HG02798 (cell line): Measurements from ENCODE around the gene CACNA1C.
"Not testable (repeated sequence)": the region's sequence is repeated elsewhere in the genome, so short reads cannot be mapped to it uniquely, and the experiment has no call there.

ENCODE experiments used
- ATAC-seq: cut with Tn5 transposase; IDR thresholded peaks from one replicate; pipeline ENCODE4 v1.9.1; 2021; ENCODE audit warnings: mild to moderate bottlenecking; ENCODE audit not compliant: unreplicated experiment, poor library complexity

CACNA1C gene

DNA sequence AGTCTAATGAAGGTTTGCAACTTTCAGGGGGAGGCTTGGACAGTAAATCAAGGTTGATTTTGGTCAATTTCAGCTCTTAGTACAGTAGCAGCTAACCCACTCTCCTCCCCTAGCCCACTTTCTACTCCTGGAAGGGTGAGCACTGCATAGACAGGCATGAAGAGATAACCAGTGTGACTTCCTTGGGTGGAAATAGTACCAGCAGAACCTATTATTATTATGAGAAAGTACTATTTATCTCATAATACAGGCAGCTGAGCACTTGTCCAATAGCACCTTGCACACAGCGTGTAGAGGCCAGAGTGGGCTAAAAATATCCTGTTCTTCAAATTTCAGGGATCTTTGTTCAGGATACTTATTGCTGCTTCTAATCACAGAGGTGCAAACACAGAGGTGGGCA, 645.8 kb downstream of the CACNA1C start:
- ATAC-seq = no peak

DNA sequence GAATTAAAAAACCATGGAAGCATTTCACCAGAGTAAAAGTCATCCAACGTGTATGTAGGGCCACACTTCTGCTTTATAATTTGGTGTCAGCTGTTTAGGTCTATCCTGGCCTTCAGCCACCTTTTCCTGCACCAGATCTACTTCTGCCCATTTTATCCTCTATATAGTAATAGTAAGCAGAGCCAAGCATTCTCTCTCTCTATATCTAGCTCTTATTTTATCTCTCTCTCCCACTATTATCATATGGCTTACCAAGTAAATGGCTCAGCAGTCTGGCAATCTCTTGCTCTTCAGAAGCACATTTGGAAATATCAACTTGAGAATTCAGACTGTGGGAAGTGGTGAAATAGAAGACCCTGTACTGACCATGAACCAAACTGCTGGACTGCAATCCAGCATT, 657.9 kb downstream of the CACNA1C start:
- no peak for ATAC-seq

- no peak for ATAC-seq
These were observed 666.6 kb downstream of the CACNA1C start for GRCh38 chr12:2719392-2719791.

GRCh38 chr12:2722806-2723205, 670.0 kb downstream of the CACNA1C start:
- ATAC-seq = no peak

- ATAC-seq = no peak
These were observed 679.5 kb downstream of the CACNA1C start for GRCh38 chr12:2732290-2732689.

DNA sequence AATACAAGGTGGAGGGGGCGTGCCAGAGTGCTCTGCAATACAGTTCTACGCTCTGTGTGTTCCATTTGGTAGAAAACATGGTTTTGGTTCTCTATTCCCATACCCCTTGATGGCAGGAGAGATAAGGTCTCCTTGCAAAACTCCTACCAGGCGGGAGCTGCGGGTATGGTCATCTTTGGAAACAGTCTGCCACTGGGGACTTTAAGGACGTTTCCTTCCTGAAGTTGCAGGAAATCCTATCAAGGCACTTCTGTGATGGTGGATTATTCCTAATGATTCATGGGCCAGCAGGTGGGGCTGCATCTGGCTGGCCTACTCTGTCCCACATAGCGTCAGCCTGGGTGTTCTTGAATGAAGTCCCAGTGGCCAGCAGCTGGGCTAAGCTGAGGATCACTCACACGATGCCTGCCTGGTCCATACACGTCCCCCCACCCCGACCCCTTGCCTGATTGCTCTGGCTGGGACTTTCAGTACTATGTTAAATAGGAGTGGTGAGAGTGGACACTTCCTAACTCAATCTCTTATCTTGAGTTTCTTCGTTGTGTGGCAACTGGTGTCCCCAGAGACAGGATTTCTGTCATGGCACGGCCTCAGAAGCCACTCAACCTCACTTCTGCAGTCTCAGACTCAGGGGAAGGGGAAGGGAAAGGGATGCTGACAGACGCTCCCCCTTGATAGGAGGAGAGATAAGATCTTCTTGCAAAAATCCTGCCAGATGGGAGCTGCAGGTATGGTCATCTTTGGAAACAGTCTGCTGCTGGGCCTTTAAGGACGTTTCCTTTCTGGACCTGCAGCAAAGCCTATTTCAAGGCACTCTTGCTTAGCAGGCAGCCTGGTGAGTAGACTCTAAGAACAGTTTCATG, 680.9 kb downstream of the CACNA1C start:
- ATAC-seq = no peak

GRCh38 chr12:2735432-2735831, 682.6 kb downstream of the CACNA1C start:
- ATAC-seq = no peak

GRCh38 chr12:2737656-2738241, 685.0 kb downstream of the CACNA1C start:
- no peak for ATAC-seq

- no peak for ATAC-seq
These were observed 686.3 kb downstream of the CACNA1C start for GRCh38 chr12:2739069-2739468.

- ATAC-seq = no peak
These were observed 687.2 kb downstream of the CACNA1C start for GRCh38 chr12:2739832-2740641.

DNA sequence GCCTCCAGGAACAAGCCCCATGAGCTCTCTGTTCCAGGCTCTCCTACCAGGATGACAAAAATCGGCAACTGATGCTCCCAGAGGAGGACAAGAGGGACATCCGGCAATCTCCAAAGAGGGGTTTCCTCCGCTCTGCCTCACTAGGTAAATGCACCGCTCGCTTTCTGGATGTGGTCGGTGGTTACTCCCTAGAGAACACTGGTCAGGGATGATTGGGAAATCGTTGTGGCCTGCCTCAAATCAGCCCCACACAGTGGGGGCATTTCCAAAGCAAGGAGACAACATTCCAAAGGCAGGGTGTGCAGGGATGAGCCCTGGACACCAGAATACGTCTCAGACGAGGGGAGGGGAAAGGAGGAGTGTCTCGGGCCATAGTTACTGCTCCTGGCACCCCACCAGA, 689.2 kb downstream of the CACNA1C start:
- ATAC-seq = not testable (repeated sequence)

DNA sequence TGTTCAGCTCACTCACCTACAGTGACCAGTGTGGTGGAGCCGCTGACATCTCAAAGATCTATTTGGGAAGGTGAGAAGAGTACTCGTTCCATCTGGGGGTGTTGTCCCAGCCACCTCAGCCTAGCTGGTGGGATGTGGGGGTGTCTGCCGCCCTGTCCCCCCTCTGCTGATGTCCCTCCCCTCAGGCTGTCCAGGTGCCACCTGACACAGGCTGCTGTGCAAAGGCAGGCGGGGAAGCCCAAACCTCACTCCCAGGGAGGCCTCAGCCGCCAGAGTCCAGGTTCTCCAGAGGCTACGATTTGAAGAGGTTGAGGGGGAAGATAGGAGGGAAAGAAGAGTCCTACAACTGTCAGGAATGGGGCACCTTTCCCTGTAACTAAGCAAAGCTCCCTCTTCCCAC, 690.7 kb downstream of the CACNA1C start:
- no peak for ATAC-seq

DNA sequence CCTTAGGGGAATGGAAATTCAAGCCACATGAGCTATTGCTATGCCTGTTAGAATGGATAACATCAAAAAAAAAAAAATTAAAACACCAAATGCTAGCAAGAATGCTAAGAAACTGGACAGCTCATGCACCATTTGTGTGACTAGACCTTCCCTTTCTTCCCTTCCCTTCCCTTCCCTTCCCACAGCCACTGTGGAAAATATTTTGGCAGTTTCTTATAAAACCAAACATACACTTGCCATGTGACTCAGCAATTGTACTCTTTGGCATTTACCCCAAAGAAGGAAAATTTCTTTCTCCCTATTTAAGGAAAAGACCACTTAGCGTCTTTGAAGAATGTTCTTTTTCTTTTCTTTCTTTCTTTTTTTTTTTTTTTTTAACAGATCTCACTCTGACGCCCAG, 692.9 kb downstream of the CACNA1C start:
- ATAC-seq = no peak
